Urothelium cell line (cell line): ENCODE data around the gene DYRK1A.
A peak's percentile ranks its signal among the peaks of the same experiment; 100 is the strongest.
"Not testable (repeated sequence)": the region's sequence is repeated elsewhere in the genome, so short reads cannot be mapped to it uniquely, and the experiment has no call there.

Experiments used
- DNase-seq: peaks from one replicate; pipeline ENCODE4 v3.0.0; 2011; ENCODE audit warnings: low spot score, mixed read lengths
- FAIRE-seq: peaks from 2 replicates; lab custom pipeline; 2011; peaks lifted over from hg19 to GRCh38; lab: Jason Lieb, UNC

DYRK1A gene

DNA sequence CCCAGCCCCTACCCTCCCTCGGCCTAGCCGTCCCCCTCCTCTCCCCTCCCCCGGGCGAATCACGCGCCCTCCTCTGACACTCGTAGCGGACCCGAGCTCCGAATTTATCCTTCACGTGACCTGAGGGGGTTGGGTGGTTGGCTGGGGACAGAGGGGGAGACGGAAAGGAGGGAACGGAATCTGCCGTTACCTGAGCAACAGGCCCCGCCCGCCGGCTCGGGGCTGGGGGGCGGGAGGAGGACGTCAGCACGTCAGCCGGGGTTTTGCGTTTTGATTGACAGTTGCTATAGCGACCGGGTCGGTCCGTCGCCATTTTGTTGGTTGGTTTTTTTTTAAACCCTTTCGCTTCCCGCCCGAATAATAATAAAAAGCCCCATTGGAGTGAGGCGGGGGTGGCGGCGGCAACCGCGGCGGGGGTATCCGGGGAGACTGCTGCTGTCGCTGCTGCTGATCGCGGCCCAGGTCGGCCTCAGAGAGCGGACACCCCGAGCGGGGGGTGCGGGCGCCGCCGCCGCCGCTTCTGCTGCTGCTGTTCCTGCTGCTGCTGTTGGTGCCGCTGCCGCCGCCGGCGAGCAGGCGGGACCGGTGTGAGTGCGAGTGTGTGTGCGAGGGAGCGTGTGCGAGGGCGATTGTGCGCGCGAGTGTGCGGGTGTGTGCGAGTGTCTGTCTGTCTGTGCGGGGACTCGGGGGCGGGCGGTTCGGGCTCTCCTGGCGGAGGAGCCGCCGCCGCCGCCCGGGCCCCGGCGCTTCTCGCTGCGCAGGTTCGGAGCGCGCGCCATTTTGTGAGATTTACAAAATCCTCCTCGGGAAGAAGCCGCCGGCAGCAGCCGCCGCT is at the start of gene DYRK1A:
TSS of gene DYRK1A (plus strand) at position 292 of the 835 bp plus-strand sequence. CDS start 53,602 bp downstream, outside the sequence.
- DNase-seq: peak; percentile 82
- FAIRE-seq: no peak

GRCh38 chr21:37319551-37319950 is 47.0 kb upstream of the DYRK1A start:
- FAIRE-seq (no peak), DNase-seq (no peak)

GRCh38 chr21:37322084-37322483 is 44.5 kb upstream of the DYRK1A start:
- DNase-seq (no peak), FAIRE-seq (no peak)

GRCh38 chr21:37324558-37324957 is 42.0 kb upstream of the DYRK1A start:
- no peak for DNase-seq
- no peak for FAIRE-seq

- FAIRE-seq, DNase-seq: not testable (repeated sequence)
Measured at GRCh38 chr21:37328147-37328546, 38.4 kb upstream of the DYRK1A start.

GRCh38 chr21:37331411-37331810 is 35.2 kb upstream of the DYRK1A start:
- DNase-seq (no peak), FAIRE-seq (no peak)

DNA sequence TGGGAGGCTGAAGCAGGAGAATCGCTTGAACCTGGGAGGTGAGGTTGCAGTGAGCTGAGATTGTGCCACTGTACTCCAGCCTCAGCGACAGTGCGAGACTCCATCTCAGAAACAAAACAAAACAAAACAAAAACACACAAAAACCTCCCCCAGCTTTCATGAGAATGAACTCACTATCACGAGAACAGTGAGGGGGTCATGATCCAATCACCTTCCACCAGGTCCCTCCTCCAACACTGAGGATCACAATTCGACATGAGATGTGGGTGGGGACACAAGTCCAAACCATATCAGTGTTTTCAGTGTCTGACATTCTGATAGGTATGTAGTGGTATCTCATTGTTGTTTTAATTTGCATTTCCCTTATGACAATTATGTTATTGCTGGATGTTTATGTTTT is 31.5 kb upstream of the DYRK1A start:
- no peak for FAIRE-seq
- DNase-seq: no peak

DNA sequence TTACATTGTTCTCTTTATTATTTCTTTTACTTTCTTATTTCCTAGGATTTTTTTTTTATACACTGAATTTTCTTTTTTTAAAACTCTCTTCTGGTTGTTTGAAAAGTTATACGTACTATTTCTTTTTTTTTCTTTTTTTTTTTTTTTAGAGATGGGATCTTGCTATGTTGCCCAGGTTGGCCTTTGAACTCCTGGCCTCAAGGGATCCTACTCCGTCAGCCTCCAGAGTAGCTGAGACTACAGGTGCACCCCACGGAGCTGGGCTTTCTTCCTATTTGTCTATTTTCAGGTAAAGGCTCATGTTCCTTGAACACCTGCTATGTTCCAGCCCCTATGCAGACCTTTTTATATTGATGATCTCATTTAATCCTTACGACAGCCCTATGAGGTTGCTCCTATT is 29.4 kb upstream of the DYRK1A start:
- no peak for DNase-seq
- FAIRE-seq: no peak

DNA sequence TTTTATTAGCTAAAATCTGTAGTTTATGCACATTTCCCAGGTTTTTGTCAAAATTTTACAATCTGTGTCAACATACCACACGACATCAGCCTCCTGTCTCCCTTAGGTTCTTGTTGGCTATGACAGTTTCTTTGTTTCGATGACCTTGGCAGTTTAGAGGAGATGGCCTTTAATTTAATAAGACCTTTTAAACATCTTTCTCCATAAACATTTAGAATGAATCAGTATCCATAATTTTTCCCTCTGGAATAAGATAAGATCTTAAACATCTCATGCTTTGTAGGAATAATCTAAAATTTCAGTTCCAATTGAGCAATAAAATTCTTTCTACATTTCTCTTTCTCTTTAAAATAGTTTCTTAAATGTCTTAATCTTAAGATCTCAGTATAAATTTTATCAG is 28.7 kb upstream of the DYRK1A start:
- FAIRE-seq: no peak
- no peak for DNase-seq

- peak; percentile 44 for DNase-seq
- FAIRE-seq: no peak
Measured at GRCh38 chr21:37338671-37339551, 27.7 kb upstream of the DYRK1A start.

- no peak for DNase-seq
- no peak for FAIRE-seq
Measured at GRCh38 chr21:37339552-37339939, 27.0 kb upstream of the DYRK1A start.

- FAIRE-seq (no peak), DNase-seq (no peak)
Measured at GRCh38 chr21:37341254-37341960, 25.2 kb upstream of the DYRK1A start.

- FAIRE-seq (no peak), DNase-seq (no peak)
Measured at GRCh38 chr21:37342046-37342632, 24.4 kb upstream of the DYRK1A start.

DNA sequence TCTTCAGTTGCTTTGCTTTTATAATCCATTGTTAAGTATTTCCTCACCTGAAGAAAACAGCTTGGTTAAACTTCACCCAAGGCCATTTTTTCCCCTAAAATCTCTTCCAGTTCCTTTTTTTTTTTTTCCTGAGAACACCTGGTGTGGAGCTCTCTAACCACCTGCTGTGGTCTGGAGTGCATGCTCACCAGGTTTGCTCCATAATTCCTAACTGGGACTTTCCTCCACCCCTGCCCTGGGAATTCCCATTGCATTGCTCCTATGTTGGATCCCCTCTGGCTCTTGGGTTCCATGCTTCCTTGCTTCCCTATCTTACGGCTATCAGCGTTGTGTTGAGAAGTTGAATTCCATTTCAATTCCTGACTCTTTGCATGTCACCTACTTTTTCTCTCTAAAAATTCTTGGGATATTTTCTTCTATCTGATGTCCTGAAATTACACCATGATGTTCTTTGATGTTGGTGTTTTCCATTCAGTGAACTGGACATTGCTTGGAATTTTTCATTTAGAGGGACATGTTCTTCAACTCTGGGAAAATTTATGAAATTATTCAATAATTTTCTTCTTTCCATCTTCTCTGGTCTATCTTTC is 19.6 kb upstream of the DYRK1A start:
- DNase-seq (no peak), FAIRE-seq (no peak)

- FAIRE-seq (no peak), DNase-seq (no peak)
Measured at GRCh38 chr21:37348664-37349063, 17.9 kb upstream of the DYRK1A start.

GRCh38 chr21:37350472-37350871 is 16.1 kb upstream of the DYRK1A start:
- no peak for DNase-seq
- no peak for FAIRE-seq

GRCh38 chr21:37356706-37357105 is 9.9 kb upstream of the DYRK1A start:
- FAIRE-seq (no peak), DNase-seq (no peak)

GRCh38 chr21:37357691-37358090 is 8.9 kb upstream of the DYRK1A start:
- DNase-seq: no peak
- FAIRE-seq: no peak

DNA sequence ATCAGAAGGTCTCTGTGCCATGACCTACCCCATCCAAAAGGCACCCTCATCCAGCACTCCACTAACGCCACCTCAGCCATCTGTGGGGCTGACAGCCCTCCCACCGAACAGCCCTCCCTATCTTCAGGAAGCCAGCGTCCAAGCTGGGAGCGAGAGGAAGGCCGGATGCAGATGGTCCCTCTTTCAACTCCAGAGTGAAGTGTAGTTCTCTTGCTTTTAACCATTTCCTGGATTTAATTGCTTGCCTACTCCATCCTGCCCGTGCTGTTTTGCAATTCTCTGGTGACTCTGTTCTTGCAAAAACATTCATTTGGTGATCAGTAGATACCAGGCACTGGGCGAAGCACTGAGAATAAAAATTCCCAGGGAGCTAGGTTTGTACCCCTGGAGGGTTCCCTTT is 8.2 kb upstream of the DYRK1A start:
- DNase-seq (no peak), FAIRE-seq (no peak)

DNA sequence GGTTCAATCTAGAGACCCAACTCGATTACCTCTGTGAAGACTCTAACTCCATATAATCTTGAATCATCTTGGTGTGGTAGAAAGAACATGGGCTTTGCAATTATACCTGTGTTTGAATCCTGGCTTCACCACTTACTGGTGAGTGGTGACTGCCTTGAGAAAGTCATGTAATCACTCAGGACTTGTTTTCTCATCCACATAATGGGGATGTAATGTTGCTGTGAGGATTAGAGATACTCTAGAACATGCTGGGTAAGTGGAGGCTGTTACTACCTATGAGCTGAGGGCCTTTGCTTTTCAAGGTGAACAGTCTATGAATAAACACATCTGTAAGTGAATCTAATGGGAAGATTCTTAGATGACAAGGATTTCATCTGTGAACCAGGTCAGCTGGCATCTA is 2.6 kb upstream of the DYRK1A start:
- no peak for FAIRE-seq
- no peak for DNase-seq
